Brain microvascular endothelial cell (primary cell): ENCODE data around the gene PCDHA4.
A peak's percentile ranks its signal among the peaks of the same experiment; 100 is the strongest.
"Not testable (repeated sequence)": the region's sequence is repeated elsewhere in the genome, so short reads cannot be mapped to it uniquely, and the experiment has no call there.

Experiments used
- DNase-seq: peaks from one replicate; pipeline ENCODE4 v3.0.0-alpha.2; 2020
- H3K27ac ChIP-seq: fragments of 250-450 bp; sonication (Bioruptor Pico); 2 replicates; pipeline ENCODE4 v1.5.1; 2020; ENCODE audit warnings: mild to moderate bottlenecking, moderate library complexity
- H3K27me3 ChIP-seq: fragments of 250-450 bp; sonication (Bioruptor Pico); replicated peaks from 2 replicates; pipeline ENCODE4 v1.5.1; 2020; ENCODE audit warnings: mild to moderate bottlenecking
- H3K36me3 ChIP-seq: fragments of 250-450 bp; sonication (Bioruptor Pico); replicated peaks from 2 replicates; pipeline ENCODE4 v1.5.1; 2020; ENCODE audit warnings: mild to moderate bottlenecking
- H3K4me3 ChIP-seq: 2 replicates; pipeline ENCODE4 v1.5.1; 2011; ENCODE audit warnings: low read depth, mild to moderate bottlenecking, control low read depth, low read length, moderate library complexity
- in situ Hi-C: cut with HindIII; loops from 2 replicates; pipeline ENCODE4 v1.10.0; 2017; ENCODE audit warnings: low sequenced_read_pairs, low pct_ligation_motif_present
- TF ChIP-seq, protein P1 (sequence below): IDR thresholded peaks from 2 replicates; pipeline ENCODE4 v1.5.1; 2011; ENCODE audit warnings: low read depth, mild to moderate bottlenecking, moderate library complexity, low read length, control low read depth, inconsistent platforms; ENCODE audit errors: missing control alignments

Gene PCDHA4

DNA sequence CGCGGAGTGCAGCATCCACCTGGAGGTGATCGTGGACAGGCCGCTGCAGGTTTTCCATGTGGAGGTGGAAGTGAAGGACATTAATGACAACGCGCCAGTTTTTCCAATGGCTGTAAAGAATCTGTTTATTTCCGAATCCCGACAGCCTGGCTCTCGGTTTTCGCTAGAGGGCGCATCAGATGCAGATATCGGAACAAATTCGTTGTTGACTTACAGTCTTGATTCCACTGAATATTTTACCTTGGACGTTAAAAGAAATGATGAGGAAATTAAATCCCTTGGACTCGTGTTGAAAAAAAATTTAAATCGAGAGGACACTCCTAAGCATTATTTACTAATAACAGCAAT, 5.4 kb upstream of the PCDHA4 start:
- Histone ChIP-seq H3K4me3 (no peak overlapping the region), H3K27ac (no peak overlapping the region), H3K27me3 (no peaks in the 10 kb centered on the region), H3K36me3 (no peaks in the 10 kb centered on the region)
- DNase-seq = no peak
- in situ Hi-C loops = no loop called here
- TF ChIP-seq, protein P1, sequence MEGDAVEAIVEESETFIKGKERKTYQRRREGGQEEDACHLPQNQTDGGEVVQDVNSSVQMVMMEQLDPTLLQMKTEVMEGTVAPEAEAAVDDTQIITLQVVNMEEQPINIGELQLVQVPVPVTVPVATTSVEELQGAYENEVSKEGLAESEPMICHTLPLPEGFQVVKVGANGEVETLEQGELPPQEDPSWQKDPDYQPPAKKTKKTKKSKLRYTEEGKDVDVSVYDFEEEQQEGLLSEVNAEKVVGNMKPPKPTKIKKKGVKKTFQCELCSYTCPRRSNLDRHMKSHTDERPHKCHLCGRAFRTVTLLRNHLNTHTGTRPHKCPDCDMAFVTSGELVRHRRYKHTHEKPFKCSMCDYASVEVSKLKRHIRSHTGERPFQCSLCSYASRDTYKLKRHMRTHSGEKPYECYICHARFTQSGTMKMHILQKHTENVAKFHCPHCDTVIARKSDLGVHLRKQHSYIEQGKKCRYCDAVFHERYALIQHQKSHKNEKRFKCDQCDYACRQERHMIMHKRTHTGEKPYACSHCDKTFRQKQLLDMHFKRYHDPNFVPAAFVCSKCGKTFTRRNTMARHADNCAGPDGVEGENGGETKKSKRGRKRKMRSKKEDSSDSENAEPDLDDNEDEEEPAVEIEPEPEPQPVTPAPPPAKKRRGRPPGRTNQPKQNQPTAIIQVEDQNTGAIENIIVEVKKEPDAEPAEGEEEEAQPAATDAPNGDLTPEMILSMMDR = peak; percentile 31

DNA sequence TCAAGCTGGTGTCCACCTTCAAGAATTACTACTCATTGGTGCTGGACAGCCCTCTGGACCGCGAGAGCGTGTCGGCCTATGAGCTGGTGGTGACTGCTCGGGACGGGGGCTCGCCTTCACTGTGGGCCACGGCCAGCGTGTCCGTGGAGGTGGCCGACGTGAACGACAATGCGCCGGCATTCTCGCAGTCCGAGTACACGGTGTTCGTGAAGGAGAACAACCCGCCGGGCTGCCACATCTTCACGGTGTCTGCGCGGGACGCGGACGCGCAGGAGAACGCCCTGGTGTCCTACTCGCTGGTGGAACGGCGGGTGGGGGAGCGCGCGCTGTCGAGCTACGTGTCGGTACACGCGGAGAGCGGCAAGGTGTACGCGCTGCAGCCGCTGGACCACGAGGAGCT, 4.5 kb upstream of the PCDHA4 start:
- H3K4me3 ChIP-seq, DNase-seq, H3K27ac ChIP-seq, in situ Hi-C loops, H3K36me3 ChIP-seq, H3K27me3 ChIP-seq: not testable (repeated sequence)

DNA sequence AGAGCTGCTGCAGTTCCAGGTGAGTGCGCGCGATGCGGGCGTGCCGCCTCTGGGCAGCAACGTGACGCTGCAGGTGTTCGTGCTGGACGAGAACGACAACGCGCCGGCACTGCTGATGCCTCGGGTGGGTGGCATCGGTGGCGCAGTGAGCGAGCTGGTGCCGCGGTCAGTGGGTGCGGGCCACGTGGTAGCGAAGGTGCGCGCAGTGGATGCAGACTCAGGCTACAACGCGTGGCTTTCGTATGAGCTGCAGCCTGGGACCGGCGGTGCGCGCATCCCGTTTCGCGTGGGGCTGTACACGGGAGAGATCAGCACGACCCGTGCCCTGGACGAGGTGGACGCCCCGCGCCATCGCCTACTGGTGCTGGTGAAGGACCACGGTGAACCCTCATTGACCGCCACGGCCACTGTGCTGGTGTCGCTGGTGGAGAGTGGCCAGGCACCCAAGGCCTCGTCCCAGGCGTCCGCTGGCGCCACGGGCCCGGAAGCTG, 4.0 kb upstream of the PCDHA4 start:
- no peak overlapping the region for H3K4me3 ChIP-seq
- no peak overlapping the region for H3K27ac ChIP-seq
- DNase-seq = no peak
- H3K27me3 ChIP-seq = no peaks in the 10 kb centered on the region
- H3K36me3 ChIP-seq = no peaks in the 10 kb centered on the region
- TF ChIP-seq, protein P1 = no peak
- in situ Hi-C loops = no loop called here

DNA sequence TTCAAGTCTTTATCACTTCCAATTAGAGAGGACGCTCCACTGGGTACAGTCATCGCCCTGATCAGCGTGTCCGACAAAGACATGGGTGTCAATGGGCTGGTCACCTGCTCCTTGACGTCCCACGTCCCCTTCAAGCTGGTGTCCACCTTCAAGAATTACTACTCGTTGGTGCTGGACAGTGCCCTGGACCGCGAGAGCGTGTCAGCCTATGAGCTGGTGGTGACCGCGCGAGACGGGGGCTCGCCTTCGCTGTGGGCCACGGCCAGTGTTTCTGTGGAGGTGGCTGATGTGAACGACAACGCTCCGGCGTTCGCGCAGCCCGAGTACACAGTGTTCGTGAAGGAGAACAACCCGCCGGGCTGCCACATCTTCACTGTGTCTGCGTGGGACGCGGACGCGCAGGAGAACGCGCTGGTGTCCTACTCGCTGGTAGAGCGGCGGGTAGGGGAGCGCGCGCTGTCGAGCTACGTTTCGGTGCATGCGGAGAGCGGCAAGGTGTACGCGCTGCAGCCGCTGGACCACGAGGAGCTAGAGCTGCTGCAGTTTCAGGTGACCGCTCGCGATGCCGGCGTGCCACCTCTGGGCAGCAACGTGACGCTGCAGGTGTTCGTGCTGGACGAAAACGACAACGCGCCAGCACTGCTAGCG, 1.5 kb downstream of the PCDHA4 start:
- in situ Hi-C loops, H3K4me3 ChIP-seq, H3K36me3 ChIP-seq, H3K27ac ChIP-seq, H3K27me3 ChIP-seq, DNase-seq: not testable (repeated sequence)

DNA sequence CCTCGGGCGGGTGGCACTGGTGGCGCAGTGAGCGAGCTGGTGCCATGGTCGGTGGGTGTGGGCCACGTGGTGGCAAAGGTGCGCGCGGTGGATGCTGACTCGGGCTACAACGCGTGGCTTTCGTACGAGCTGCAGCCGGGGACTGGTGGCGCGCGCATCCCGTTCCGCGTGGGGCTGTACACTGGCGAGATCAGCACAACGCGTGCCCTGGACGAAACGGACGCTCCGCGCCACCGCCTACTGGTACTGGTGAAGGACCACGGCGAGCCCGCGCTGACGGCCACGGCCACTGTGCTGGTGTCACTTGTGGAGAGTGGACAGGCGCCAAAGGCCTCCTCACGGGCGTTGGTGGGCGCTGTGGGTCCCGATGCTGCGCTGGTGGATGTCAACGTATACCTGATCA, 2.0 kb downstream of the PCDHA4 start:
- Histone ChIP-seq H3K27ac (no peak overlapping the region), H3K4me3 (no peak overlapping the region), H3K27me3 (no peaks in the 10 kb centered on the region), H3K36me3 (no peaks in the 10 kb centered on the region)
- TF ChIP-seq, protein P1 = no peak
- in situ Hi-C loops = no loop called here
- DNase-seq = no peak

DNA sequence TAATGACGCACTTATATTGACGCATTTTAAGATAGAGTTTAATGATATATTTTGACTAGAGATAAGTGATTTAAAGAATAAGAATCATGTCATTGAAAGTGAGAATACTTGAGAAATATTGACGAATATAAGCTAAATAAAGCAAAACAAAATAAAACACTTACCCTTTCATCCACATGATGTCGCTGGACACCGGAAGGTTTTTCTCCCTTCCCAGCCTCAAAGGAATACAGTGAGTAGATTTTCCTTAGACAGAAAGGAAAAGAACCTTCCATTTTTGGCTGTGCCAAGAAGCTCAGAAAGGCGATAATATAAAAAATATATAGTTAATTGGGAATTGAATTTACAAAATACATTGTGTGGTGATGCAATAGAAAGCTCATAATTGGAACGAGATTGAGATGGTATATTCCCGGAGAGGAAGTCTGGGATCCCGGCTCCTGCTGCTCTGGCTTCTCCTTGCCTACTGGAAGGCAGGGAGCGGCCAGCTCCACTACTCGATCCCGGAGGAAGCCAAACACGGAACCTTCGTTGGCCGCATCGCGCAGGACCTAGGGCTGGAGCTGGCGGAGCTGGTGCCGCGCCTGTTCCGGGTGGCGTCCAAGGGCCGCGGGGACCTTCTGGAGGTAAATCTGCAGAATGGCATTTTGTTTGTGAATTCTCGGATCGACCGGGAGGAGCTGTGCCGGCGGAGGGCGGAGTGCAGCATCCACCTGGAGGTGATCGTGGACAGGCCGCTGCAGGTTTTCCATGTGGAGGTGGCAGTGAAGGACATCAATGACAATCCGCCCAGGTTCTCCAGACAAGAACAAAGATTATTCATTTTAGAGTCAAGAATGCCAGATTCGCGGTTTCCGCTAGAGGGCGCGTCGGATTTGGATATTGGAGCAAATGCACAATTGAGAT, 14.8 kb downstream of the PCDHA4 start, which contains the start of gene PCDHA5:
PCDHA5 (plus strand) TSS at position 239 of the 906 bp plus-strand sequence.
- H3K36me3 ChIP-seq = no peaks in the 10 kb centered on the region
- TF ChIP-seq, protein P1 = peak; percentile 66
- no peak within 1 kb of the TSS for H3K27ac ChIP-seq
- in situ Hi-C loops = no loop called here
- H3K27me3 ChIP-seq = no peaks in the 10 kb centered on the region
- no peak within 1 kb of the TSS for H3K4me3 ChIP-seq
- peak; percentile 22 for DNase-seq
